HepG2 (cell line): Measurements from ENCODE around the gene CACNA1C. TPM values are rescaled to one million over a fixed set of nuclear protein-coding genes. Genes with fewer than 3 reads are reported as not detected.
A peak's percentile ranks its signal among the peaks of the same experiment; 100 is the strongest.

Experiments
- NPAS2 ChIP-seq: sonication (generic); formaldehyde crosslinking; IDR thresholded peaks from 2 replicates; pipeline ENCODE4 v1.8.0; 2022; ENCODE audit warnings: mild to moderate bottlenecking, missing genetic modification reagents, borderline replicate concordance
- SMARCE1 ChIP-seq: fragments of 450-650 bp; IDR thresholded peaks from 2 replicates; pipeline ENCODE4 v1.6.1; 2017; ENCODE audit warnings: borderline replicate concordance
- TBX3 ChIP-seq: fragments of 450-650 bp; IDR thresholded peaks from 2 replicates; pipeline ENCODE4 v1.6.1; 2017; ENCODE audit warnings: antibody characterized with exemption, mild to moderate bottlenecking, inconsistent platforms, borderline replicate concordance
- ZNF543 ChIP-seq: sonication (generic); formaldehyde crosslinking; IDR thresholded peaks from 2 replicates; pipeline ENCODE4 v1.4.0; 2020; ENCODE audit warnings: mild to moderate bottlenecking, missing genetic modification reagents
- ZNF567 ChIP-seq: sonication (generic); formaldehyde crosslinking; IDR thresholded peaks from 2 replicates; pipeline ENCODE4 v1.8.1; 2023; ENCODE audit warnings: mild to moderate bottlenecking, missing genetic modification reagents, borderline replicate concordance
- ZNF747 ChIP-seq: sonication (generic); formaldehyde crosslinking; IDR thresholded peaks from 2 replicates; pipeline ENCODE4 v1.8.1; 2023; ENCODE audit warnings: missing genetic modification reagents, mild to moderate bottlenecking, borderline replicate concordance
- ZNF780A ChIP-seq: sonication (generic); formaldehyde crosslinking; IDR thresholded peaks from 2 replicates; pipeline ENCODE4 v1.8.0; 2022; ENCODE audit warnings: mild to moderate bottlenecking, missing genetic modification reagents, moderate library complexity
- ZNF782 ChIP-seq: sonication (generic); formaldehyde crosslinking; IDR thresholded peaks from 2 replicates; pipeline ENCODE4 v1.4.0; 2020; ENCODE audit warnings: missing genetic modification reagents, mild to moderate bottlenecking, borderline replicate concordance
- ZSCAN9 ChIP-seq: IDR thresholded peaks from 2 replicates; pipeline ENCODE4 v1.6.1; 2016; ENCODE audit warnings: borderline replicate concordance
- polyA plus RNA-seq, 8 experiments: library from polyadenylated mRNA; depleted of rRNA in 3 of 8; stranded (reverse) in 7 of 8; unstranded in 1 of 8; fragments of >200 nt; fragmentation: Illumina TruSeq in 4 of 8; extraction: Trizol in 4 of 8; gene quantifications; 2 replicates each; pipeline versions ENCODE4 v1.2.1 to v1.2.3, GENCODE V29; 2011 to 2016; ENCODE audit warnings: low read depth in 4 of 8, missing spikeins in 1 of 8, mixed read lengths in 1 of 8; ENCODE audit not compliant: insufficient read depth in 1 of 8
- total RNA-seq, 5 experiments: library from RNA; depleted of rRNA; stranded (reverse); fragments of >200 nt; fragmentation: Illumina TruSeq; extraction: Trizol; gene quantifications; 2 replicates each; pipeline ENCODE4 v1.2.3, GENCODE V29; 2016; ENCODE audit warnings: low read depth in 1 of 5
- TF ChIP-seq, protein P1 (sequence below): sonication (generic); formaldehyde crosslinking; IDR thresholded peaks from 2 replicates; pipeline ENCODE4 v1.4.0; 2020; ENCODE audit warnings: mild to moderate bottlenecking, missing genetic modification reagents
- TF ChIP-seq, protein P2 (sequence below): sonication (generic); formaldehyde crosslinking; IDR thresholded peaks from 2 replicates; pipeline ENCODE4 v1.5.1; 2020; ENCODE audit warnings: mild to moderate bottlenecking, missing genetic modification reagents, moderate library complexity
- TF ChIP-seq, protein P3 (sequence below): fragments of 450-650 bp; IDR thresholded peaks from 2 replicates; pipeline ENCODE4 v1.6.1; 2017
- TF ChIP-seq, protein P4 (sequence below), 2 experiments: fragments of 450-650 bp in 1 of 2; sonication (generic) in 1 of 2; formaldehyde crosslinking; IDR thresholded peaks; 2 replicates each; pipeline versions ENCODE4 v1.5.0 to v1.8.0; 2020 to 2022; ENCODE audit warnings: mild to moderate bottlenecking in 1 of 2, missing genetic modification reagents in 1 of 2
- TF ChIP-seq, protein P5 (sequence below): sonication (generic); formaldehyde crosslinking; IDR thresholded peaks from 2 replicates; pipeline ENCODE4 v1.4.0; 2020; ENCODE audit warnings: missing genetic modification reagents, borderline replicate concordance

Gene CACNA1C
- total and polyA plus RNA-seq, 2 of the 13 experiments (the other 11 are each of a cell fraction or from before 2014, with no cell fraction given) = not detected

DNA sequence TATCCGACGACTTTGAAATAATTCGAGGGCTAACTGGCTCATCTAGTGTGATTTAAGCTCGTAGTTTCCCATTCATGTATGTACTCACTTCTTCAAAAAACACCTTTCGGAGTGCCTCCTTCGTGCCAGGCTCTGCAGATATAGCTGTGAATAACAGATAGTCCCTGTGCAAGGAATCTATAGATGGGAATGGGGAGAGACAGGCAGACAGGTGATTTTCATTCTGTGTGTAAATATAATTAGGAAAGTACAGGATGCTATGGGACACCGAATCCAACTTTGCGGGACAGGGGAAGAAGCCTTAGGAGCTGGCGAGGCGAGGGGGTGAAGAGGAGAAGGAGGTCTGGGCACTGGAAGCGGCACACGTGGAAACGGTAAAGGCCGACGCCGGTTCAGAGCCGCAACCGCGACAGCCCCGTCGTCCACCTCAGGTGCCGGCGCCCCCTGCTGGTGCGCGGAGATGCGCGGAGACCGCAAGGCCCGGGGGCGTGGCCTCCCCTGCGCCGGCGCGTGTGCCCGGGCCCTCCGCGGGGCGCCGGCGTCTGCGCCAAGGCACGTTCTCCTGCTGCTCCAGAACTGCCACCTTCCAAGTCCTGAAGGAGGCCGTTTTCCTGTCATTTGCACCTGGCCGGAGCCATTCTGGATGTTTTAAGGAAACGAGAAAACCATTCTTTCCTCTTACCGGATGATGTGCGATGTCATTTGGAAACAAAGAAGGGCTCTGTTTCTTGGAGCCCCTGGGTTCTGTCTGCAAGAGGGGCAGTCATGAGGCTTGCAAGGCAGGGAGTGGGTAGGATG lies 18.0 kb upstream of the CACNA1C start (continued):
- TF ChIP-seq, protein P1, sequence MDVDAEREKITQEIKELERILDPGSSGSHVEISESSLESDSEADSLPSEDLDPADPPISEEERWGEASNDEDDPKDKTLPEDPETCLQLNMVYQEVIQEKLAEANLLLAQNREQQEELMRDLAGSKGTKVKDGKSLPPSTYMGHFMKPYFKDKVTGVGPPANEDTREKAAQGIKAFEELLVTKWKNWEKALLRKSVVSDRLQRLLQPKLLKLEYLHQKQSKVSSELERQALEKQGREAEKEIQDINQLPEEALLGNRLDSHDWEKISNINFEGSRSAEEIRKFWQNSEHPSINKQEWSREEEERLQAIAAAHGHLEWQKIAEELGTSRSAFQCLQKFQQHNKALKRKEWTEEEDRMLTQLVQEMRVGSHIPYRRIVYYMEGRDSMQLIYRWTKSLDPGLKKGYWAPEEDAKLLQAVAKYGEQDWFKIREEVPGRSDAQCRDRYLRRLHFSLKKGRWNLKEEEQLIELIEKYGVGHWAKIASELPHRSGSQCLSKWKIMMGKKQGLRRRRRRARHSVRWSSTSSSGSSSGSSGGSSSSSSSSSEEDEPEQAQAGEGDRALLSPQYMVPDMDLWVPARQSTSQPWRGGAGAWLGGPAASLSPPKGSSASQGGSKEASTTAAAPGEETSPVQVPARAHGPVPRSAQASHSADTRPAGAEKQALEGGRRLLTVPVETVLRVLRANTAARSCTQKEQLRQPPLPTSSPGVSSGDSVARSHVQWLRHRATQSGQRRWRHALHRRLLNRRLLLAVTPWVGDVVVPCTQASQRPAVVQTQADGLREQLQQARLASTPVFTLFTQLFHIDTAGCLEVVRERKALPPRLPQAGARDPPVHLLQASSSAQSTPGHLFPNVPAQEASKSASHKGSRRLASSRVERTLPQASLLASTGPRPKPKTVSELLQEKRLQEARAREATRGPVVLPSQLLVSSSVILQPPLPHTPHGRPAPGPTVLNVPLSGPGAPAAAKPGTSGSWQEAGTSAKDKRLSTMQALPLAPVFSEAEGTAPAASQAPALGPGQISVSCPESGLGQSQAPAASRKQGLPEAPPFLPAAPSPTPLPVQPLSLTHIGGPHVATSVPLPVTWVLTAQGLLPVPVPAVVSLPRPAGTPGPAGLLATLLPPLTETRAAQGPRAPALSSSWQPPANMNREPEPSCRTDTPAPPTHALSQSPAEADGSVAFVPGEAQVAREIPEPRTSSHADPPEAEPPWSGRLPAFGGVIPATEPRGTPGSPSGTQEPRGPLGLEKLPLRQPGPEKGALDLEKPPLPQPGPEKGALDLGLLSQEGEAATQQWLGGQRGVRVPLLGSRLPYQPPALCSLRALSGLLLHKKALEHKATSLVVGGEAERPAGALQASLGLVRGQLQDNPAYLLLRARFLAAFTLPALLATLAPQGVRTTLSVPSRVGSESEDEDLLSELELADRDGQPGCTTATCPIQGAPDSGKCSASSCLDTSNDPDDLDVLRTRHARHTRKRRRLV (CRISPR knock-in tag) = no peak
- TF ChIP-seq ZNF543 (CRISPR knock-in tag) (no peak), ZNF567 (CRISPR knock-in tag) (peak; percentile 88; the same call in 1 of the 2 replicates), TBX3 (no peak), ZNF782 (CRISPR knock-in tag) (no peak), ZNF747 (no peak), ZNF780A (CRISPR knock-in tag) (no peak), ZSCAN9 (no peak), SMARCE1 (no peak), NPAS2 (CRISPR knock-in tag) (no peak)
- TF ChIP-seq, protein P2, sequence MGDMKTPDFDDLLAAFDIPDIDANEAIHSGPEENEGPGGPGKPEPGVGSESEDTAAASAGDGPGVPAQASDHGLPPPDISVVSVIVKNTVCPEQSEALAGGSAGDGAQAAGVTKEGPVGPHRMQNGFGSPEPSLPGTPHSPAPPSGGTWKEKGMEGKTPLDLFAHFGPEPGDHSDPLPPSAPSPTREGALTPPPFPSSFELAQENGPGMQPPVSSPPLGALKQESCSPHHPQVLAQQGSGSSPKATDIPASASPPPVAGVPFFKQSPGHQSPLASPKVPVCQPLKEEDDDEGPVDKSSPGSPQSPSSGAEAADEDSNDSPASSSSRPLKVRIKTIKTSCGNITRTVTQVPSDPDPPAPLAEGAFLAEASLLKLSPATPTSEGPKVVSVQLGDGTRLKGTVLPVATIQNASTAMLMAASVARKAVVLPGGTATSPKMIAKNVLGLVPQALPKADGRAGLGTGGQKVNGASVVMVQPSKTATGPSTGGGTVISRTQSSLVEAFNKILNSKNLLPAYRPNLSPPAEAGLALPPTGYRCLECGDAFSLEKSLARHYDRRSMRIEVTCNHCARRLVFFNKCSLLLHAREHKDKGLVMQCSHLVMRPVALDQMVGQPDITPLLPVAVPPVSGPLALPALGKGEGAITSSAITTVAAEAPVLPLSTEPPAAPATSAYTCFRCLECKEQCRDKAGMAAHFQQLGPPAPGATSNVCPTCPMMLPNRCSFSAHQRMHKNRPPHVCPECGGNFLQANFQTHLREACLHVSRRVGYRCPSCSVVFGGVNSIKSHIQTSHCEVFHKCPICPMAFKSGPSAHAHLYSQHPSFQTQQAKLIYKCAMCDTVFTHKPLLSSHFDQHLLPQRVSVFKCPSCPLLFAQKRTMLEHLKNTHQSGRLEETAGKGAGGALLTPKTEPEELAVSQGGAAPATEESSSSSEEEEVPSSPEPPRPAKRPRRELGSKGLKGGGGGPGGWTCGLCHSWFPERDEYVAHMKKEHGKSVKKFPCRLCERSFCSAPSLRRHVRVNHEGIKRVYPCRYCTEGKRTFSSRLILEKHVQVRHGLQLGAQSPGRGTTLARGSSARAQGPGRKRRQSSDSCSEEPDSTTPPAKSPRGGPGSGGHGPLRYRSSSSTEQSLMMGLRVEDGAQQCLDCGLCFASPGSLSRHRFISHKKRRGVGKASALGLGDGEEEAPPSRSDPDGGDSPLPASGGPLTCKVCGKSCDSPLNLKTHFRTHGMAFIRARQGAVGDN (CRISPR knock-in tag) = peak; percentile 95
- TF ChIP-seq, protein P3, sequence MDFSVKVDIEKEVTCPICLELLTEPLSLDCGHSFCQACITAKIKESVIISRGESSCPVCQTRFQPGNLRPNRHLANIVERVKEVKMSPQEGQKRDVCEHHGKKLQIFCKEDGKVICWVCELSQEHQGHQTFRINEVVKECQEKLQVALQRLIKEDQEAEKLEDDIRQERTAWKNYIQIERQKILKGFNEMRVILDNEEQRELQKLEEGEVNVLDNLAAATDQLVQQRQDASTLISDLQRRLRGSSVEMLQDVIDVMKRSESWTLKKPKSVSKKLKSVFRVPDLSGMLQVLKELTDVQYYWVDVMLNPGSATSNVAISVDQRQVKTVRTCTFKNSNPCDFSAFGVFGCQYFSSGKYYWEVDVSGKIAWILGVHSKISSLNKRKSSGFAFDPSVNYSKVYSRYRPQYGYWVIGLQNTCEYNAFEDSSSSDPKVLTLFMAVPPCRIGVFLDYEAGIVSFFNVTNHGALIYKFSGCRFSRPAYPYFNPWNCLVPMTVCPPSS = no peak
- TF ChIP-seq, protein P4, sequence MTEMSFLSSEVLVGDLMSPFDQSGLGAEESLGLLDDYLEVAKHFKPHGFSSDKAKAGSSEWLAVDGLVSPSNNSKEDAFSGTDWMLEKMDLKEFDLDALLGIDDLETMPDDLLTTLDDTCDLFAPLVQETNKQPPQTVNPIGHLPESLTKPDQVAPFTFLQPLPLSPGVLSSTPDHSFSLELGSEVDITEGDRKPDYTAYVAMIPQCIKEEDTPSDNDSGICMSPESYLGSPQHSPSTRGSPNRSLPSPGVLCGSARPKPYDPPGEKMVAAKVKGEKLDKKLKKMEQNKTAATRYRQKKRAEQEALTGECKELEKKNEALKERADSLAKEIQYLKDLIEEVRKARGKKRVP (CRISPR knock-in tag; IDR thresholded peaks at IDR 0.05) = no peak
- TF ChIP-seq, protein P5, sequence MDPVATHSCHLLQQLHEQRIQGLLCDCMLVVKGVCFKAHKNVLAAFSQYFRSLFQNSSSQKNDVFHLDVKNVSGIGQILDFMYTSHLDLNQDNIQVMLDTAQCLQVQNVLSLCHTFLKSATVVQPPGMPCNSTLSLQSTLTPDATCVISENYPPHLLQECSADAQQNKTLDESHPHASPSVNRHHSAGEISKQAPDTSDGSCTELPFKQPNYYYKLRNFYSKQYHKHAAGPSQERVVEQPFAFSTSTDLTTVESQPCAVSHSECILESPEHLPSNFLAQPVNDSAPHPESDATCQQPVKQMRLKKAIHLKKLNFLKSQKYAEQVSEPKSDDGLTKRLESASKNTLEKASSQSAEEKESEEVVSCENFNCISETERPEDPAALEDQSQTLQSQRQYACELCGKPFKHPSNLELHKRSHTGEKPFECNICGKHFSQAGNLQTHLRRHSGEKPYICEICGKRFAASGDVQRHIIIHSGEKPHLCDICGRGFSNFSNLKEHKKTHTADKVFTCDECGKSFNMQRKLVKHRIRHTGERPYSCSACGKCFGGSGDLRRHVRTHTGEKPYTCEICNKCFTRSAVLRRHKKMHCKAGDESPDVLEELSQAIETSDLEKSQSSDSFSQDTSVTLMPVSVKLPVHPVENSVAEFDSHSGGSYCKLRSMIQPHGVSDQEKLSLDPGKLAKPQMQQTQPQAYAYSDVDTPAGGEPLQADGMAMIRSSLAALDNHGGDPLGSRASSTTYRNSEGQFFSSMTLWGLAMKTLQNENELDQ = no peak
